PFSK-1 (cell line): ENCODE measurements around the gene FUT6.

Source experiments
- POLR2AphosphoS5 ChIP-seq: IDR thresholded peaks from 2 replicates; pipeline ENCODE4 v1.6.1; 2012; ENCODE audit warnings: low read depth, mild to moderate bottlenecking, control low read depth, low read length, moderate library complexity
- TAF1 ChIP-seq: IDR thresholded peaks from 2 replicates; pipeline ENCODE4 v1.6.1; 2012; ENCODE audit warnings: low read length, control low read depth, borderline replicate concordance; ENCODE audit not compliant: insufficient read depth

DNA sequence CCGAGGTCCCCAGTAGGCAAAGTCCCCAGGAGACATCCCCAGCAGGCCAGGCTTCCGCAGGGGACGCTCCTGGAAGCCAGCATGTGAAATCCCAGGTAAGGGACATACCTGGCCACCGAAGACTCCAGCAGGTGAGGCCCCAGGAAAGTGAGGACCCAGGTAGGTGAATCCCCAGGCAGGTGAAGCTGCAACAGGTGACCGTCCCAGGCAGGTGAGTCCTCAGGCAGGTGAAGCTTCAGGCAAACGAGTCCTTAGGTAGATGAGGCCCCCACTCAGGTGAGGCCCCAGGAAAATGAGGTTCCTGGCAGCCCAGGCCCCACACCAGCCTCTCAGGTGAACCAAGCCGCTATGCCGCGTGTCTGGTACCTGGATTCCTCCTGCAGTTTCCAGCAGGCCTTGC lies 8.3 kb downstream of the FUT6 start:
- TF ChIP-seq POLR2AphosphoS5 (no peak), TAF1 (no peak)
